Endothelial cell of umbilical vein (primary cell): ENCODE results near the gene AMN.

Experiments
- EZH2 ChIP-seq: IDR thresholded peaks from 2 replicates; pipeline ENCODE4 v1.6.1; 2012; ENCODE audit warnings: borderline replicate concordance, low read depth, mild to moderate bottlenecking, moderate library complexity, low read length, inconsistent platforms; ENCODE audit not compliant: severe bottlenecking
- MYC ChIP-seq: IDR thresholded peaks from one replicate; pipeline ENCODE4 v1.6.1; 2011; ENCODE audit warnings: mild to moderate bottlenecking, low read depth, low read length
- POLR2A ChIP-seq: IDR thresholded peaks from 2 replicates; pipeline ENCODE4 v1.6.1; 2012; ENCODE audit warnings: low read depth, mild to moderate bottlenecking, control low read depth, low read length
- POLR2AphosphoS5 ChIP-seq: IDR thresholded peaks from 2 replicates; pipeline ENCODE4 v1.6.1; 2012; ENCODE audit warnings: low read depth, mild to moderate bottlenecking, control low read depth, low read length, moderate library complexity; ENCODE audit not compliant: insufficient read depth
- TF ChIP-seq, protein P1 (sequence below), 2 donors: IDR thresholded peaks; 1 replicate in 1 of 2; 2 replicates in 1 of 2; pipeline ENCODE4 v1.5.1; 2011; ENCODE audit warnings: low read length in 2 of 2, mild to moderate bottlenecking in 2 of 2, moderate library complexity in 2 of 2, control low read depth in 1 of 2, inconsistent platforms in 1 of 2, low read depth in 1 of 2; ENCODE audit not compliant: insufficient read depth in 1 of 2; ENCODE audit errors: extremely low read depth in 1 of 2
- TF ChIP-seq, protein P2 (sequence below): IDR thresholded peaks from 2 replicates; pipeline ENCODE4 v1.6.1; 2011; ENCODE audit not compliant: insufficient read depth, insufficient read length

GRCh38 chr14:102888748-102889147, 33.7 kb upstream of the AMN start:
- TF ChIP-seq, protein P1, sequence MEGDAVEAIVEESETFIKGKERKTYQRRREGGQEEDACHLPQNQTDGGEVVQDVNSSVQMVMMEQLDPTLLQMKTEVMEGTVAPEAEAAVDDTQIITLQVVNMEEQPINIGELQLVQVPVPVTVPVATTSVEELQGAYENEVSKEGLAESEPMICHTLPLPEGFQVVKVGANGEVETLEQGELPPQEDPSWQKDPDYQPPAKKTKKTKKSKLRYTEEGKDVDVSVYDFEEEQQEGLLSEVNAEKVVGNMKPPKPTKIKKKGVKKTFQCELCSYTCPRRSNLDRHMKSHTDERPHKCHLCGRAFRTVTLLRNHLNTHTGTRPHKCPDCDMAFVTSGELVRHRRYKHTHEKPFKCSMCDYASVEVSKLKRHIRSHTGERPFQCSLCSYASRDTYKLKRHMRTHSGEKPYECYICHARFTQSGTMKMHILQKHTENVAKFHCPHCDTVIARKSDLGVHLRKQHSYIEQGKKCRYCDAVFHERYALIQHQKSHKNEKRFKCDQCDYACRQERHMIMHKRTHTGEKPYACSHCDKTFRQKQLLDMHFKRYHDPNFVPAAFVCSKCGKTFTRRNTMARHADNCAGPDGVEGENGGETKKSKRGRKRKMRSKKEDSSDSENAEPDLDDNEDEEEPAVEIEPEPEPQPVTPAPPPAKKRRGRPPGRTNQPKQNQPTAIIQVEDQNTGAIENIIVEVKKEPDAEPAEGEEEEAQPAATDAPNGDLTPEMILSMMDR (IDR thresholded peaks at IDR 0.05; ENCODE audit: extremely low read depth in 1 of 2, insufficient read depth in 1 of 2, low read depth in 1 of 2, low read length in 2 of 2) = no peak
- TF ChIP-seq EZH2 = no peak
- TF ChIP-seq POLR2A = no peak
- TF ChIP-seq POLR2AphosphoS5 = no peak
- no peak for TF ChIP-seq MYC
- TF ChIP-seq, protein P2, sequence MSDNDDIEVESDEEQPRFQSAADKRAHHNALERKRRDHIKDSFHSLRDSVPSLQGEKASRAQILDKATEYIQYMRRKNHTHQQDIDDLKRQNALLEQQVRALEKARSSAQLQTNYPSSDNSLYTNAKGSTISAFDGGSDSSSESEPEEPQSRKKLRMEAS = no peak
